HepG2 (cell line): ENCODE data around the gene SEC14L1. TPM values are rescaled to one million over a fixed set of nuclear protein-coding genes. Genes with fewer than 3 reads are reported as not detected.

Experiments used
- ARHGAP35 ChIP-seq: sonication (generic); formaldehyde crosslinking; IDR thresholded peaks from 2 replicates; pipeline ENCODE4 v1.9.0; 2022; ENCODE audit warnings: mild to moderate bottlenecking, inconsistent platforms, moderate library complexity, missing genetic modification reagents, borderline replicate concordance
- ATAD3A ChIP-seq: sonication (generic); formaldehyde crosslinking; IDR thresholded peaks from 2 replicates; pipeline ENCODE4 v1.4.0; 2020; ENCODE audit warnings: missing genetic modification reagents
- BCLAF1 ChIP-seq: fragments of 450-650 bp; IDR thresholded peaks from 2 replicates; pipeline ENCODE4 v1.6.1; 2017; ENCODE audit warnings: mild to moderate bottlenecking
- BRCA1 ChIP-seq: sonication (generic); formaldehyde crosslinking; IDR thresholded peaks from 2 replicates; pipeline ENCODE4 v1.4.0; 2020; ENCODE audit warnings: missing genetic modification reagents
- CEBPG ChIP-seq: IDR thresholded peaks from 2 replicates; pipeline ENCODE4 v1.6.1; 2016
- E2F2 ChIP-seq: sonication (generic); formaldehyde crosslinking; IDR thresholded peaks from 2 replicates; pipeline ENCODE4 v1.4.0; 2020; ENCODE audit warnings: missing genetic modification reagents, borderline replicate concordance
- NPAS2 ChIP-seq: sonication (generic); formaldehyde crosslinking; IDR thresholded peaks from 2 replicates; pipeline ENCODE4 v1.8.0; 2022; ENCODE audit warnings: mild to moderate bottlenecking, missing genetic modification reagents, borderline replicate concordance
- NR2F2 ChIP-seq: IDR thresholded peaks from 2 replicates; pipeline ENCODE4 v1.6.1; 2012; ENCODE audit warnings: low read depth, inconsistent platforms, borderline replicate concordance
- PHB2 ChIP-seq: fragments of 450-650 bp; IDR thresholded peaks from 2 replicates; pipeline ENCODE4 v1.6.1; 2018; ENCODE audit not compliant: partially characterized antibody
- TOE1 ChIP-seq: sonication (generic); formaldehyde crosslinking; IDR thresholded peaks from 2 replicates; pipeline ENCODE4 v1.4.0; 2020; ENCODE audit warnings: mild to moderate bottlenecking, missing genetic modification reagents
- ZBED4 ChIP-seq: sonication (generic); formaldehyde crosslinking; IDR thresholded peaks from 2 replicates; pipeline ENCODE4 v1.4.0; 2020; ENCODE audit warnings: missing genetic modification reagents, borderline replicate concordance
- ZBTB25 ChIP-seq: IDR thresholded peaks from 2 replicates; pipeline ENCODE4 v1.6.1; 2018; ENCODE audit warnings: missing genetic modification reagents
- ZBTB46 ChIP-seq: sonication (generic); formaldehyde crosslinking; IDR thresholded peaks from 2 replicates; pipeline ENCODE4 v1.4.0; 2020; ENCODE audit warnings: mild to moderate bottlenecking, missing genetic modification reagents, borderline replicate concordance
- ZNF546 ChIP-seq: sonication (generic); formaldehyde crosslinking; conservative IDR thresholded peaks from 2 replicates; pipeline ENCODE4 v1.8.1; 2023; ENCODE audit warnings: mild to moderate bottlenecking, missing genetic modification reagents
- ZNF720 ChIP-seq: sonication (generic); formaldehyde crosslinking; IDR thresholded peaks from 2 replicates; pipeline ENCODE4 v1.4.0; 2020; ENCODE audit warnings: missing genetic modification reagents
- ZNF782 ChIP-seq: sonication (generic); formaldehyde crosslinking; IDR thresholded peaks from 2 replicates; pipeline ENCODE4 v1.4.0; 2020; ENCODE audit warnings: missing genetic modification reagents, mild to moderate bottlenecking, borderline replicate concordance
- ZNF850 ChIP-seq: sonication (generic); formaldehyde crosslinking; conservative IDR thresholded peaks from 2 replicates; pipeline ENCODE4 v1.9.0; 2021; ENCODE audit warnings: mild to moderate bottlenecking, missing genetic modification reagents
- polyA plus RNA-seq, 8 experiments: library from polyadenylated mRNA; depleted of rRNA in 3 of 8; stranded (reverse) in 7 of 8; unstranded in 1 of 8; fragments of >200 nt; fragmentation: Illumina TruSeq in 4 of 8; extraction: Trizol in 4 of 8; gene quantifications; 2 replicates each; pipeline versions ENCODE4 v1.2.1 to v1.2.3, GENCODE V29; 2011 to 2016; ENCODE audit warnings: low read depth in 4 of 8, missing spikeins in 1 of 8, mixed read lengths in 1 of 8; ENCODE audit not compliant: insufficient read depth in 1 of 8
- total RNA-seq, 5 experiments: library from RNA; depleted of rRNA; stranded (reverse); fragments of >200 nt; fragmentation: Illumina TruSeq; extraction: Trizol; gene quantifications; 2 replicates each; pipeline ENCODE4 v1.2.3, GENCODE V29; 2016; ENCODE audit warnings: low read depth in 1 of 5
- TF ChIP-seq, protein P1 (sequence below): IDR thresholded peaks from 2 replicates; pipeline ENCODE4 v1.6.1; 2012; ENCODE audit warnings: inconsistent platforms

The SEC14L1 gene
- total and polyA plus RNA-seq, 2 of the 13 experiments (the other 11 are each of a cell fraction or from before 2014, with no cell fraction given): 26.3 to 43.9 TPM

DNA sequence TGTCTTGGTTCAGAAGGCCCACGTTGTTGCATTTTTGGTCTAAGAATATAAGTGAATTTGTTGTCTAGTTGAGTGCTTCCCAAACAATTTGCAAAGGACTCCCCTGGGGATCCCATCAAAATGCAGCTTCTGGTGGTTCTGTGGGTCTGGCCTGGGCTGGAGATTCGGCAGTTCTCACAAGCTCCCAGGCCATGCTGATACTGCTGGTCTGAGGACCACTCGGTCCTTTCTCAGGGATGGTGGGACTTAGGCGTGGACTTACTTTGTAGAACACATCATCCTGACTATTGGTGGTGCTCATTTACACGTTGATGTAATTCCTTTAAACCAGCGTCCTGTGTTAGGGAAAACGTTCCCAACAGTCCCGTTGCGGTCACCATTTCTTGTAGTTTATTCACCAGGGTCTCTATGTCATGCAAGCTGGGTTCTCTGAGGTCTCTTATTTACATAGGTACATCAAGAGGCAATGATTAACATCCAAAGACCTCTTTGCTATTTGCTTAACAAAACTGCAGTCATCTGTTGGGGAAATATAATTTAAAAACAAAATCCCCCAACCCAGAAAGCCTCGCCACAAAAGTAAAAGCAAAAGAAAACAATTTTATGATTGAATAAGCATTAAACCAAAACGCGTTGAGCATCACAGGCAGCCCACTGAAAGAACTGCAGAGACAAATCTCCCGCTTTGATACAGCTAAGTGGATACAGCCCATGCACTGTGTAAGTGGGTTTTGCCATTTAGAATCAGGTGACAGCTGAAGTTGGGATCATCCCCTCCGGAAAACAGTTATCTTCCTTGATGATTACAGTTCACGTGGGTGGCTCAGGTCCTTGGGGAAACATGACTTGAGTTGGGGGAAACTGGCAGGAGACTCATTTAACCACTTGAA lies 39.0 kb upstream of the SEC14L1 start (continued):
- TF ChIP-seq NPAS2 (CRISPR knock-in tag): no peak
- no peak for TF ChIP-seq E2F2 (CRISPR knock-in tag)
- TF ChIP-seq, protein P1, sequence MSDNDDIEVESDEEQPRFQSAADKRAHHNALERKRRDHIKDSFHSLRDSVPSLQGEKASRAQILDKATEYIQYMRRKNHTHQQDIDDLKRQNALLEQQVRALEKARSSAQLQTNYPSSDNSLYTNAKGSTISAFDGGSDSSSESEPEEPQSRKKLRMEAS: peak; percentile 36; the same call in 1 of the 2 replicates
- TF ChIP-seq ZNF720 (CRISPR knock-in tag): no peak
- TF ChIP-seq ZNF546 (CRISPR knock-in tag): no peak
- no peak for TF ChIP-seq PHB2
- no peak for TF ChIP-seq ZBTB25
- no peak for TF ChIP-seq ATAD3A (CRISPR knock-in tag)
- TF ChIP-seq ZBED4 (CRISPR knock-in tag): no peak
- no peak for TF ChIP-seq ARHGAP35
- TF ChIP-seq BCLAF1: no peak
- TF ChIP-seq NR2F2: no peak
- TF ChIP-seq TOE1 (CRISPR knock-in tag): no peak
- TF ChIP-seq ZNF850: no peak
- TF ChIP-seq CEBPG (CRISPR knock-in tag): 0 out of 2 replicates have a peak, but pooled peaks have one; percentile 3
- TF ChIP-seq BRCA1 (CRISPR knock-in tag): 0 out of 2 replicates have a peak, but pooled peaks have one; percentile 18
- no peak; the same call in 1 of the 2 replicates for TF ChIP-seq ZBTB46 (CRISPR knock-in tag)
- no peak for TF ChIP-seq ZNF782 (CRISPR knock-in tag)
